CD4-positive, alpha-beta T cell (primary cell): Measurements from ENCODE around the gene RBM45. TPM values are rescaled to one million over a fixed set of nuclear protein-coding genes. Genes with fewer than 3 reads are reported as not detected.

ENCODE experiments used
- ATAC-seq: fragments of 200-7000 bp; cut with Tn5 transposase; one replicate; pipeline ENCODE4 v1.10.0; 2022; ENCODE audit warnings: mild to moderate bottlenecking; ENCODE audit not compliant: poor library complexity
- CTCF ChIA-PET: fragments of 350-600 bp; sonication (Branson Sonifier 250); formaldehyde crosslinking; loops from one replicate; lab custom pipeline; 2021; ENCODE audit warnings: antibody characterized with exemption, inconsistent platforms; lab: Charles Lee
- POLR2A ChIA-PET: fragments of 350-600 bp; sonication (Branson Sonifier 250); formaldehyde crosslinking; loops from one replicate; lab custom pipeline; 2021; ENCODE audit warnings: antibody characterized with exemption, inconsistent platforms; lab: Charles Lee
- DNase-seq, 14 experiments: peaks; one replicate each; pipeline ENCODE4 v3.0.0-alpha.2; 2013 to 2020; ENCODE audit warnings: mixed read lengths in 2 of 14
- H3K27ac ChIP-seq, 2 donors: one replicate each; pipeline versions ENCODE4 v1.5.1 to v1.7.0; 2013; ENCODE audit warnings: low read length in 2 of 2, low read depth in 1 of 2, mild to moderate bottlenecking in 1 of 2
- H3K27me3 ChIP-seq, 2 experiments: 1 replicate in 1 of 2; 2 replicates in 1 of 2; pipeline versions ENCODE4 v1.6.1 to v1.7.0; 2013; ENCODE audit warnings: low read length in 2 of 2, control low read depth in 1 of 2, mild to moderate bottlenecking in 1 of 2, moderate library complexity in 1 of 2; ENCODE audit not compliant: insufficient read depth in 2 of 2, control insufficient read depth in 1 of 2
- H3K36me3 ChIP-seq: one replicate; pipeline ENCODE4 v1.6.1; 2013; ENCODE audit warnings: low read length, control low read depth; ENCODE audit not compliant: insufficient read depth
- H3K4me1 ChIP-seq: one replicate; pipeline ENCODE4 v1.6.1; 2013; ENCODE audit warnings: low read length, control low read depth; ENCODE audit not compliant: insufficient read depth
- H3K4me3 ChIP-seq: one replicate; pipeline ENCODE4 v1.5.1; 2013; ENCODE audit warnings: mild to moderate bottlenecking, low read length, moderate library complexity
- H3K9me3 ChIP-seq, 2 experiments: 1 replicate in 1 of 2; 2 replicates in 1 of 2; pipeline versions ENCODE4 v1.6.1 to v1.7.0; 2013; ENCODE audit warnings: low read length in 2 of 2, mild to moderate bottlenecking in 2 of 2, control low read depth in 1 of 2, moderate library complexity in 1 of 2; ENCODE audit not compliant: control insufficient read depth in 1 of 2, insufficient read depth in 1 of 2
- H3K27ac Mint-ChIP-seq: one replicate; pipeline ENCODE4 v1.8.0; 2020; ENCODE audit warnings: mixed read lengths
- H3K27me3 Mint-ChIP-seq: one replicate; pipeline ENCODE4 v1.8.0; 2021; ENCODE audit warnings: mixed read lengths
- H3K36me3 Mint-ChIP-seq: one replicate; pipeline ENCODE4 v1.8.0; 2021; ENCODE audit warnings: low read depth, mixed read lengths
- H3K4me1 Mint-ChIP-seq: one replicate; pipeline ENCODE4 v1.8.0; 2021; ENCODE audit warnings: low read depth, mixed read lengths
- H3K4me3 Mint-ChIP-seq: one replicate; pipeline ENCODE4 v1.8.0; 2020; ENCODE audit warnings: mild to moderate bottlenecking, mixed read lengths
- H3K9me3 Mint-ChIP-seq: one replicate; pipeline ENCODE4 v1.8.0; 2020; ENCODE audit warnings: mixed read lengths
- intact Hi-C, 2 experiments: fragments of 100-400 bp; cut with DNase I in 1 of 2; cut with micrococcal nuclease in 1 of 2; formaldehyde crosslinking; loops; one replicate each; pipeline versions ENCODE4 v1.15.1 to v1.9.0; 2023 to 2025; cut with DNase I, micrococcal nuclease
- total RNA-seq, 174 experiments: library from RNA in 2 of 174; stranded (reverse) in 2 of 174; gene quantifications; one replicate each; pipeline ENCODE4 v1.2.3 and lab custom pipeline; 2021 to 2026
- TF ChIP-seq, protein P1 (sequence below): fragments of 200-600 bp; IDR thresholded peaks from one replicate; pipeline ENCODE4 v1.8.0; 2022; ENCODE audit warnings: antibody characterized with exemption, mild to moderate bottlenecking

RBM45 gene
- total RNA-seq, 2 experiments from 2014 or later: 6.9 to 9.5 TPM

DNA sequence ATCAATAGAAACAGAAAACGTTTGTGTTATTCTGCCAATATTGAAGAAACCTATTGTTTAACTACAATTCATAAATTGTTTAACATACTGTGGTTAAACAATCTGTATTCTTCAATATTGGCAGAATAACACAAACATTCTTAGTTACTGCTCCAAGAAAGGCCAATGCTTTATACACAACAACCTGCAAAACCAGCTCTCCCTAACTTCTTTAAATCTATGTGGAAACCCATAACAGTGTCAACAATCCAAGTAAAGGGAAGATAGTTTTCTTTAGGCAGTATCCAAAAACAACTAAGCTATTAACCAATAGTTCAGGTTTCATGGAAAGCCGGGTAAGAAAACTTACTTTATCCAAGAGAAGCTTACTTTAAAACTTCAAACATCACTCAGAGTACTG lies 6.2 kb upstream of the RBM45 start:
- POLR2A ChIA-PET: no interaction called here
- H3K4me3 Mint-ChIP-seq: no peak overlapping the region

DNA sequence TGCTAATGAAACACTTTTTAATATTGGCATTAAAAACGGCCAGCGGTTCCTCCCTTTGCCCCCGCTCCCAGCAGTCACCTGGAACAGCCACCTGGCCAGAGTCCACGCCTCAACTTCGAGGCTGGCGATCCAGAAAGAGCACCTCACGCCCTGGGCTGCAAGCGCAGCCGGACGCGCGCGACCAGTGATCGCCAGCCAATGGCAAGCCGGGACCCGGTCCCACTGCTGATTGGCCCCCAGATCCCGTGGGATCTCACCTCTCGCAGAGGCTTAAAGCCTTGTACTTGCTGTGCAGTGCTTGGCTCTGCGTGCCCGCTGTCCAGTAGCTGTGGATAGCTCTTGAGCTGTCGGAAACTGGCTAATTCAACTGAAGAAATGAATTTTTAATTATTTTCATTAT lies 4.1 kb upstream of the RBM45 start:
- Mint-ChIP-seq H3K4me1 (peaks cover 22% of the 10 kb centered on the region), H3K4me3 (no peak overlapping the region)

More for the DNA sequence above, 6.2 kb upstream of the RBM45 start:
- TF ChIP-seq, protein P1, sequence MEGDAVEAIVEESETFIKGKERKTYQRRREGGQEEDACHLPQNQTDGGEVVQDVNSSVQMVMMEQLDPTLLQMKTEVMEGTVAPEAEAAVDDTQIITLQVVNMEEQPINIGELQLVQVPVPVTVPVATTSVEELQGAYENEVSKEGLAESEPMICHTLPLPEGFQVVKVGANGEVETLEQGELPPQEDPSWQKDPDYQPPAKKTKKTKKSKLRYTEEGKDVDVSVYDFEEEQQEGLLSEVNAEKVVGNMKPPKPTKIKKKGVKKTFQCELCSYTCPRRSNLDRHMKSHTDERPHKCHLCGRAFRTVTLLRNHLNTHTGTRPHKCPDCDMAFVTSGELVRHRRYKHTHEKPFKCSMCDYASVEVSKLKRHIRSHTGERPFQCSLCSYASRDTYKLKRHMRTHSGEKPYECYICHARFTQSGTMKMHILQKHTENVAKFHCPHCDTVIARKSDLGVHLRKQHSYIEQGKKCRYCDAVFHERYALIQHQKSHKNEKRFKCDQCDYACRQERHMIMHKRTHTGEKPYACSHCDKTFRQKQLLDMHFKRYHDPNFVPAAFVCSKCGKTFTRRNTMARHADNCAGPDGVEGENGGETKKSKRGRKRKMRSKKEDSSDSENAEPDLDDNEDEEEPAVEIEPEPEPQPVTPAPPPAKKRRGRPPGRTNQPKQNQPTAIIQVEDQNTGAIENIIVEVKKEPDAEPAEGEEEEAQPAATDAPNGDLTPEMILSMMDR: no peak
- no peaks in the 10 kb centered on the region for H3K9me3 ChIP-seq
- no peaks in the 10 kb centered on the region for H3K4me1 ChIP-seq
- no peak overlapping the region for H3K4me3 ChIP-seq
- intact Hi-C loops: no loop called here
- H3K36me3 ChIP-seq: no peaks in the 10 kb centered on the region
- Mint-ChIP-seq H3K9me3 (no peaks in the 10 kb centered on the region), H3K36me3 (no peaks in the 10 kb centered on the region), H3K27ac (no peak overlapping the region), H3K4me1 (peaks cover 5% of the 10 kb centered on the region), H3K27me3 (no peaks in the 10 kb centered on the region)
- CTCF ChIA-PET: no interaction called here
- H3K27me3 ChIP-seq: no peaks in the 10 kb centered on the region
- ATAC-seq (no peak), DNase-seq (no peak)
- H3K27ac ChIP-seq: no peak overlapping the region

DNA sequence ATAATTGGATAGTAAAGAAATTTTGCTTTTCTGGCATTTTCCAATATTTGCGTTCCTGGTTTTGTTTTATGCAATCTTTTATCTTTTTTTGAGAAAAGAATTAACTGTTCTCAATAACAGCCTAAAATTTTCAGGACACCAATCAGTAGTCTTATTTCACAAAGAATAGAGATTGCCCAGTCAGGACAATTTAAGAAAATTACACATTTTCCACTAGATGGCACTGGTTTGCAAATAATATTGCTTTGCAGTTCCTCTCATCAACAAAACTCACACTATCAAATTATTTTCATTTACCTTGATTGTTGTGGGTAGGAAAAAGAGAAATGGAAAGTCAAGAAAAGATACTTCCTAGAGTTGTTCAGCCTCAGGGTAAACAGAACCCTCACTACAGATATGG lies 2.4 kb upstream of the RBM45 start:
- POLR2A ChIA-PET: no interaction called here
- Mint-ChIP-seq H3K9me3 (no peaks in the 10 kb centered on the region), H3K4me1 (peaks cover 39% of the 10 kb centered on the region), H3K27ac (peak overlapping the region; percentile 10), H3K4me3 (peak overlapping the region; percentile 87), H3K27me3 (no peaks in the 10 kb centered on the region), H3K36me3 (peaks cover 5% of the 10 kb centered on the region)
- ATAC-seq (no peak), DNase-seq (peak in 3 of 14 experiments; percentile 50 to 53 (median 51))
- Histone ChIP-seq H3K9me3 (no peaks in the 10 kb centered on the region), H3K4me3 (no peak overlapping the region), H3K27me3 (no peaks in the 10 kb centered on the region), H3K36me3 (no peaks in the 10 kb centered on the region), H3K27ac (no peak overlapping the region), H3K4me1 (peaks cover 21% of the 10 kb centered on the region)
- CTCF ChIA-PET: no interaction called here
- intact Hi-C loops: loop anchor here (5.0 kb wide), 4 partner anchors 167 to 558 kb away; a partner anchor contains a TSS
- TF ChIP-seq, protein P1: peak; percentile 70

More for the DNA sequence above, 4.1 kb upstream of the RBM45 start:
- ATAC-seq (no peak), DNase-seq (no peak)
- no peaks in the 10 kb centered on the region for H3K27me3 Mint-ChIP-seq
- Histone ChIP-seq H3K4me3 (no peak overlapping the region), H3K9me3 (no peaks in the 10 kb centered on the region), H3K36me3 (no peaks in the 10 kb centered on the region), H3K27ac (no peak overlapping the region), H3K27me3 (no peaks in the 10 kb centered on the region), H3K4me1 (peaks cover 13% of the 10 kb centered on the region)
- H3K27ac Mint-ChIP-seq: no peak overlapping the region
- CTCF ChIA-PET: interaction anchor here (0.7 kb wide), 1 partner anchor 383 kb away, joined by 3 read pairs; no protein-coding TSS in a partner anchor
- peaks cover 5% of the 10 kb centered on the region for H3K36me3 Mint-ChIP-seq
- no peaks in the 10 kb centered on the region for H3K9me3 Mint-ChIP-seq
- POLR2A ChIA-PET: no interaction called here
- intact Hi-C loops: no loop called here
- TF ChIP-seq, protein P1: no peak
